Left hindlimb (tissue), 1 donor: ENCODE results near the gene KLF9.

Experiments
- DNase-seq: peaks from one replicate; pipeline ENCODE4 v3.0.0-alpha.2; 2018

Gene KLF9

GRCh38 chr9:70421272-70422180, 7.1 kb upstream of the KLF9 start:
- DNase-seq, result no peak

GRCh38 chr9:70420441-70421271, 6.2 kb upstream of the KLF9 start:
- DNase-seq, result peak; percentile 91

DNA sequence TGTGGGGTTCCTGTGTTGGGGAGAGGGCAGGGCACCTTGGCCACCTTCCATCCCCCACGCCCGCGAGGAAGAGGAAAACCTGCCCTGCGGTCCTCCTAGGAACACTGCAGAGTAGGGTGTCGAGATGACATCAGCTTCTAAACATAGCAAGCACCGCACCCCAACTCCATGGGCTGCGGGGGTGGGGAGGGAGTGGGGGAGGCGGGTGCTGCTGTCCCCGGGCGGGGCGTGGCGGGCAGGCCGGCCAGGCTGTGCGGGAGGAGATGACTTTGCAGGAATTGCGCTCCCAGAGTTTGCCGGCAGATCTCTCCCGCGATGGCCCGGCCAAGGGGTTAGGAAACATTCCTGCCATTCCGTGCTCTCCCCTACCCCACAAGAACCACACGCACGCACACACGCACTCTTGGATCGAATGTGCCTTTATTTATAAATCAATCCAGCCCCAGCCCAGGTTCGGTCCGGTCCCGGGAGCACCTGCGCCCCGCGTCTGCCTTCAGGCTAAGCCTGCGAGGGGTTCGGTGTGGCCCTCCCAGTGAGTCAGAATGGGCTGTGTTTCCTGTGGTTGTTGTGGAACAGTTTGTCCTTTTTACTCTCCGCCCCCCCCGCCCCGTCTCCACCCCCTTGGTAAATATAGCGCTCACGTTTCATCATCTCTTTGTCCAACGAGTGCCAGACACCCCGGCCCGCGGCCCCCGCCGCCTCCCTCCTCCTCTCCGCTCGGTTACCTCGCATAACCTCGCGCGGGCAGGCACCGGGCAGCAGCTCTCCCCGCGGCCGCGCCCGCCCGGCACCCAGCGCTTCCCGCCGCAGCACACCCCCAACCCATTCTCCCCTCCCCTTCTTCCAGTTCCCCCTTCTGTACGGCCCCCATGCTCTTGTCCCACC, 5.3 kb upstream of the KLF9 start:
- peak; percentile 89 for DNase-seq

DNA sequence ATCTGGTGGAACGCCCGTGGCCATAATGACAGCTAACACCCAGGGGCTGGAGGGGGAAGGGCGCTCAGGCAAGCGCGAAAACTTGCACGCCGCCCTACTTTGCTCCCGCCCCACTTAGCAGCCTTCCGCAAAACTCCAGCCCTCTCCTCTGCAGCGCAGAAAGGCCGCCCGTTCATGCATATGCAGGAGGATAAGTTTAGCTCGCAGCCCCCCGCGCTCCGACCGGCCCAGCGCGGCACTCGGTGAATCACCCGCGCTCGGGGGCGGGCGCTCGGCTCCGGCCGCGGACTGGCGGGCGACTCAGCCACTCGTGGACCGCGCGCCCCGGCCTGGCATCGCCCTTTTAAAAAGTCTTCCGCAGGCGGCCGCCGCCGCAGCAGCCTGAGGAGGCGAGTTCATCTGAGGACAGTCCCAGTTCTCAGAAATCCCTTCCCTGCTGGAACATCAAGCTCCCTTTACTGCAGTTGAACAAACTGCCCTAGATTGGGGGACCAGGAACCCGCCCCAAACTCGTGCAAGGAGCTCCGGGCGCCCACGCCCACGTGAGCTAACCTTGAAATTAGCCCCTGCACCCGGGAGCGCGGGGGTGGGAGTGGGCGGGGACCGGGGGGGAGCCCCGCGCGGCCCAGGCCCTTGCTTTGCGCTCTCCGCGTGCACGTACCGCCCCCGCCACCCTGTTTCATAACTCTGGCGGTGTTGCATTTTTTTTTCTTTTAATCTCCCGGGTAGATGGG, 4.5 kb upstream of the KLF9 start:
- DNase-seq, result peak; percentile 93

DNA sequence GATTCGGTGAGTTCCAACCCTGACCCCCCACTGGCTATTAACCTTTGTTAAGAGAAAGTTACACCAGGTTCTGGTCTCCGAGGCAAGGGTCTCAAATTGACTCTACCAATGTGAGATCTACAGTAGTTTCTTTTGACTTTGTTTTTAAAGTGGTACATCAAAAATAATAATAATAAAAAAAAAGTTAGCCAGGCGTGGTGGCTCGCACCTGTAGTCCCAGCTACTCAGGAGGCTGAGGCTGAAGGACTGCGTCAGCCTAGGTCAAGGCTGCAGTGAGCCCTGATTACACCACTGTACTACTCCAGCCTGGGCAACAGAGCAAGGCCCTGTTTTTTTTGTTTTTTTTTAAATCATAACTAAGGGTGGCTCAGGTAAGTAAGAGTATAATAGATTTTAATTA, 1.0 kb upstream of the KLF9 start:
- no peak for DNase-seq

- no peak for DNase-seq
Measured at GRCh38 chr9:70415041-70415440, 584 bp upstream of the KLF9 start.

- DNase-seq, result no peak
Measured at GRCh38 chr9:70413464-70413798, 1.0 kb downstream of the KLF9 start.

GRCh38 chr9:70412832-70413463, 1.5 kb downstream of the KLF9 start:
- peak; percentile 85 for DNase-seq

- peak; percentile 48 for DNase-seq
Measured at GRCh38 chr9:70411930-70412831, 2.3 kb downstream of the KLF9 start.

DNA sequence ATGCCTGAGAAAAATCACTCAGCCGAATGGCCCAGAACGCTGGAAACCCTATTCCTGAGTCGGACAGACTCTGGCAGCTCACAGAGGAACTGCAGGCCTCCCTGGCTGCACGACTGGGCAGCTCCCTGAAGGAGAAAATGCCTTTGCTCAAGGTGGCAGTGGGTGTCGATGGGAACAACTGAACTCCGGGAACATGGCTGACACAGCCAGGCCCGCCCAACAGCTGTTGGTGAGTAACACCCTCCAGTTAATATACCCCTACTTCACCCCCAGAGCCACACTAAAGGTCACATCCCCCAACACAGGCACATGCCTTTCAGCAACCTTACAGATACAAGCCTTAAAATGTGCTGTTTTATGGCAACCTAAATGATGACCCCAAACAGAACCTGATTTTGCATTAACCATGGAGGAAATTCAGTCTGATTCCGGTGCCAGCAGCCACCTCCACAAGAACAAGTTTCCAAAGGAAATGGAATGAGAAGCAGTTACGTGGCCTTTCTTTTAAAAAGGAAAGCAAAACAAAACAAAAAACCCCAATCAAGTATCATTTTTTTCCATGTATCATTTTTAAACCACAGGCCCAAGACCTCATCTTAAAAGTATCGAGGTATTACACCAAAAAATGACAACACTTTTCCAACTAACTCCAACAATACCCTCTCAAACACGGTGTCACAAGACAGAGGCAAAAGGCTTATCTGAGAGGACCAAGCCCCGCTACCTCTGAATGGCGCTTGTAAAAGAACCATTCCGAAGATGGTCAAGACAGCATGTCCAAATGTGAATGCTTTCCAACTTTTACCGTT, 3.1 kb downstream of the KLF9 start:
- no peak for DNase-seq

DNA sequence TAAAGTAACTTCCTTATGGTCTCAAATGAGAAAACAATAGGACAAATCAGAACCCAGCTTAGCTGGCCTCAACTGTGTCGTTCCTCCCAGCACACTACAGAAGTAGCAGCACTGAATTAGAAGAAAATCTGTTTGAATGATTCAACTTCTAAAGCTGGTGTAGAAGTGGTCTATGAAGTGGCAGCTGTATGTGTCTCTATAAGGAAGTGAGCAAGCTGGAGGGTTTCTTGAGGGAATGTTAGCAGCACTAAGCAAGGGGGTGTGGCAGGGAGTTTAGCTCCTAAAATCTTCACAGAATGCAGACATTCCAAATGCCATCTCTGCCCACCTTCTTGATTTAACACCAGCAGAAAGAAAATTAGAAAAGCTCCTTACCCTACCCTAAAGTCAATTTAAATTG, 4.1 kb downstream of the KLF9 start:
- DNase-seq, result no peak

DNA sequence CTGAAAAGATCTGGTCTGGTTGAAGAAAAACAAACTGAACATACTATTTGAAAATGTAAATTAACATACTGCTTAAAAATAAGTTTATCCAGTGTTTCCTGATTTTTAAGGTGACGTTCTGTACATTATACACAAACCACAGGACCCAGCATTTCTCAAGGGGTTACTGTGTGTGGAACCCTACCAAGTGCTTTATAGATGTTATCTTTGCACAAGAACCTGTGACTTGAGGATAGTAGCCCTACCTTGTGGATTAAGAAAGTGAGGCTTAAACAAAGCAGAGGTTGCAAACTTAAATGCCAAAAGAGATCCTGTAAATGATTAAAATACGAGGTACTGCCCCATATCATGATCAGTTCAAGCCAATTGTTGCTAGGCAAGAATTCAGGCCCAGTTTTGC, 4.7 kb downstream of the KLF9 start:
- no peak for DNase-seq

DNA sequence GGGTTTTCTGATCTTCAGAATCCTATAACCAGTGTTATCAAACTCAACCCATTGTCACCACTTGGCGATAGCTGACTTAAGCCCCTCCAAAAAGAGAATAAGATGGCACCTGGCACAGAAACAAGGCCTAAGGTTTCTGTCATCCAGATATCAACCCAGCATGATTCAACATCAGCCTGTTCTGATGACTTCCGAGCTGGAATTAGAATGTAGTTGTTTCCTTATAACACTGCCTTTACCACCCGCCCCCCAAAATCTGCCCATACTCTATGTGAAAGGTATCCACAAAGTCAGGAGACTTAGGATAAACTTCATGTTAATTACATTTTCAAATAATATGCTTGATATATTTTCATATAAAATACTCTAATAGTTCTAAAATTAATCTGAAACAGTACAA, 5.2 kb downstream of the KLF9 start:
- DNase-seq, result no peak

DNA sequence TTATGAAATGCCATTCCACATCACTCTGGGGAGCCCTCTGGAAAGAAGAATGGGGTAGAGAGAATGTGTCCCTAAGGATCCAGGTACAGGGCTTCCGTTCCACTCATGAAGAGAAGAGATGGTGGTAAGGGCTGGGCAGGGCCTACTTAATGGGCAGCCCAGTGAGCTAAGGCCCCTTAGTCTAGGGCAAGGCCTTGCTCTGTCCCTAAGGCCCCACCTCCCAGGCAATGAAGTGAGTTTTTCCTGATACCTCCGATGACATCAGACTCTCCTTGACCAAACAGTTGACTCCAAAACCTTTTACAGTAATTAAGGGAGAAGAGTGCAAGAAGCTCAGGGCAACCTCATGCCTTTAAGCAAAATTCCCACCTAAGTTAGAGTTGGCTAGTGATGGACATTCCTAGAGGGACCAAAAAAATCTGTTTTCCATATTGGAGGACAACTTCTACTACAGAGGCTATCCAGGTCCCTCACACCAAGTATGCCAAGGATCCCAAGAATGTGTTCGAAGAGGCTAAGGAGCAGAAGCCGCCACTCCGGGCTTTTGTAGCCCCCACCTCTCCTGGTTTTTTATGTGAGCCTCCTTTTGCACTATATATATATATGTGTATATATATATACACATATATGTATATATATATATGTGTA, 5.9 kb downstream of the KLF9 start:
- no peak for DNase-seq

- no peak for DNase-seq
Measured at GRCh38 chr9:70407081-70407503, 7.4 kb downstream of the KLF9 start.

GRCh38 chr9:70406434-70406862, 8.0 kb downstream of the KLF9 start:
- DNase-seq, result no peak

- DNase-seq, result no peak
Measured at GRCh38 chr9:70405808-70406433, 8.5 kb downstream of the KLF9 start.

DNA sequence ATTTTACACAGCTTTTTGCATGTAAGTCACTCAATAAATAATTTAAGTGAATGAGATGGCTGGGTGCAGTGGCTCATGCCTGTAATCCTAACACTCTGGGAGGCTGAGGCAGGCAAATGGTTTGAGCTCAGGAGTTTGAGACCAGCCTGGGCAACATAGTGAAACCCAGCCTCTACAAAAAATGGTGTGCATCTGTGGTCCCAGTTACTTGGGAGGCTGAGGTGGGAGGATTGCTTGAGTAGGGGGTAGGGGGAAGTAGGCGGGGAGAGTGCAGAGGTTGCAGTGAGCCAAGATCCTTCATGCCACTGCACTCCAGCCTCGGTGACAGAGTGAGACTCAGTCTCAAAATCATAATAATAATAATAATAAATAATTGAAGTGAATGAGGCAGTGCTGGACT, 10.2 kb downstream of the KLF9 start:
- DNase-seq, result no peak

DNA sequence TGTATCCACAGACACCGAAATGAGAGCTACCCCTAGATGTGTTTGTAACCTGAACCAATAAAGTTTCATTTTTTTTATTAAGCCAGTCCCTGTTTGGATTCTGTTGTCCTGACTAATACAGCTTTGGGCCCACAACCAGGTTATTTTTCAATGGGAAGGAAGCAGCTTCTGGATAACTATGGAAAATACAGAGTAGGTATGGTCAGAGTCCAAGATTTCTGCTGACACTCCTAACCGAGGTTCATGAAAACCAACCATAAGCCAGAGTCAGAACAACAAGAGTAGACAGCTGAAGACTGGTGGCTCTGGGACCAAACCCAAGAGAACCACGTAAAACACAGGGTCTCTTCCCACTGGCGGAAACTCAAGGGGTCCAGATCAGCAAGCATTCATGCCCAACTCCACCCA, 10.8 kb downstream of the KLF9 start:
- DNase-seq, result no peak
